ENCODE measurements around the gene STIP1. TPM values are rescaled to one million over a fixed set of nuclear protein-coding genes. Genes with fewer than 3 reads are reported as not detected.

STIP1 gene
- total and polyA plus RNA-seq, 2 of the 4 experiments (the other 2 are of a cell fraction) = 201 to 489 TPM

DNA sequence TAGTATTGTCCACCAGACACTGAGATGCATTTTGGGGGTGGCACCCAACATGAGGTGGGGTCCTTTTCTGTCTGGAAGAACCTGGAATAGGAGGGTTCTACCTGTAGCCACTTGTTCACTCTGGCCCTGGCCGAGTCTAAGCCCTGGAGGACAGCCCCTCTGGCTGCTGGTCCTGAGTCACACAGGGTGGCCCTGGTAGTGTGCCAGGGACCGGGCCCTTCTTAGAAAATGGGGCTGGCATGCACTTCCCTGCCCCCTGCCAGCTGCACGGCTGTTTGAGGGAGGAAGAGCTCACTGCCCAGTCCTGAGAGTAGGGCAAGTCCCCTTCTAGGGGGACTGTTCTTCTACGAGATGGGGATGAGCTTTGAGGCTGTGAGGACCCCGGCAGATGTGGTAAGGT, 67.5 kb downstream of the STIP1 start:
- H3K27me3 ChIP-seq (ENCODE audit: control insufficient read depth, insufficient read depth, low read length) = no peaks in the 10 kb centered on the region
- H3K9ac ChIP-seq (ENCODE audit: low read depth, low read length) = no peak overlapping the region
- H3K9me1 ChIP-seq (ENCODE audit: insufficient read depth, low read length) = no peaks in the 10 kb centered on the region
- H2AFZ ChIP-seq (replicated peaks; ENCODE audit: low read length, poor library complexity) = no peak overlapping the region
- intact Hi-C loops (cut with micrococcal nuclease) (no loop called here), in situ Hi-C loops (cut with MboI; ENCODE audit: low sequenced_read_pairs) (no loop called here), dilution Hi-C loops (cut with HindIII; ENCODE audit: low sequenced_read_pairs, unreplicated experiment) (no loop called here)
- H3K14ac ChIP-seq (replicated peaks; ENCODE audit: low read depth, low read length) = no peak overlapping the region
- BruUV-seq (replicated peaks) = no TSS peak
- H4K8ac ChIP-seq (ENCODE audit: low read depth in 2 of 2, low read length in 2 of 2) = no peak overlapping the region
- DNase-seq (no peak), ATAC-seq (ENCODE audit: low read depth) (no peak)
- no peak overlapping the region for H3K4me3 ChIP-seq (ENCODE audit: insufficient read depth, low read depth, low read length)
- H3K4me2 ChIP-seq (ENCODE audit: low read depth, low read length) = no peak overlapping the region
- H3K36me3 ChIP-seq (ENCODE audit: control insufficient read depth, insufficient read depth, low read length) = peaks cover 25% of the 10 kb centered on the region
- H2BK5ac ChIP-seq (ENCODE audit: low read depth, low read length, poor library complexity, severe bottlenecking) = no peak overlapping the region
- no peak overlapping the region for H2BK15ac ChIP-seq (ENCODE audit: low read depth, low read length)
- H2BK120ac ChIP-seq (ENCODE audit: low read depth, low read length) = no peak overlapping the region
- H2AK5ac ChIP-seq (ENCODE audit: low read depth, low read length) = no peak overlapping the region
- CTCF ChIA-PET = no interaction called here
- 80% methylated on average over 1 of the region's 5 CpGs; no CpG with 5 or more reads in 1 of the 2 experiments for WGBS, 2 experiments (ENCODE audit: extremely low coverage in 2 of 2, insufficient read length in 1 of 2)
- peaks cover 5% of the 10 kb centered on the region; the same call in 1 of the 2 replicates for H4K20me1 ChIP-seq (ENCODE audit: insufficient read depth, low read length)
- POLR2A ChIA-PET (ENCODE audit: unreplicated experiment) = no interaction called here
- H3K18ac ChIP-seq (ENCODE audit: low read depth, low read length) = no peak overlapping the region
- no peak overlapping the region for H3K23ac ChIP-seq (ENCODE audit: low read depth, low read length)
- no peak overlapping the region for H4K91ac ChIP-seq (ENCODE audit: insufficient read depth, low read depth, low read length)
- no peak overlapping the region for H2BK20ac ChIP-seq (ENCODE audit: low read depth, low read length)
- H3K9me3 ChIP-seq (ENCODE audit: control insufficient read depth, insufficient read depth, low read length) = no peaks in the 10 kb centered on the region
- no peak overlapping the region for H3K56ac ChIP-seq (ENCODE audit: extremely low read depth, insufficient read depth, low read length)
- no peak overlapping the region for H3K4ac ChIP-seq (ENCODE audit: low read depth, low read length)
- H3K27ac ChIP-seq (ENCODE audit: insufficient read depth, low read length) = no peak overlapping the region
- TF ChIP-seq MXI1 (IDR thresholded peaks at IDR 0.05; ENCODE audit: borderline replicate concordance, low read depth, low read length) (no peak), POLR2A (IDR thresholded peaks at IDR 0.05; ENCODE audit: low read depth, low read length) (no peak), BHLHE40 (IDR thresholded peaks at IDR 0.05; ENCODE audit: low read depth, low read length) (no peak), CEBPB (IDR thresholded peaks at IDR 0.05; ENCODE audit: low read depth, low read length) (no peak)
- TF ChIP-seq, protein P1, sequence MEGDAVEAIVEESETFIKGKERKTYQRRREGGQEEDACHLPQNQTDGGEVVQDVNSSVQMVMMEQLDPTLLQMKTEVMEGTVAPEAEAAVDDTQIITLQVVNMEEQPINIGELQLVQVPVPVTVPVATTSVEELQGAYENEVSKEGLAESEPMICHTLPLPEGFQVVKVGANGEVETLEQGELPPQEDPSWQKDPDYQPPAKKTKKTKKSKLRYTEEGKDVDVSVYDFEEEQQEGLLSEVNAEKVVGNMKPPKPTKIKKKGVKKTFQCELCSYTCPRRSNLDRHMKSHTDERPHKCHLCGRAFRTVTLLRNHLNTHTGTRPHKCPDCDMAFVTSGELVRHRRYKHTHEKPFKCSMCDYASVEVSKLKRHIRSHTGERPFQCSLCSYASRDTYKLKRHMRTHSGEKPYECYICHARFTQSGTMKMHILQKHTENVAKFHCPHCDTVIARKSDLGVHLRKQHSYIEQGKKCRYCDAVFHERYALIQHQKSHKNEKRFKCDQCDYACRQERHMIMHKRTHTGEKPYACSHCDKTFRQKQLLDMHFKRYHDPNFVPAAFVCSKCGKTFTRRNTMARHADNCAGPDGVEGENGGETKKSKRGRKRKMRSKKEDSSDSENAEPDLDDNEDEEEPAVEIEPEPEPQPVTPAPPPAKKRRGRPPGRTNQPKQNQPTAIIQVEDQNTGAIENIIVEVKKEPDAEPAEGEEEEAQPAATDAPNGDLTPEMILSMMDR (conservative IDR thresholded peaks at IDR 0.05; ENCODE audit: low read depth, low read length) = no peak
- TF ChIP-seq, protein P2, sequence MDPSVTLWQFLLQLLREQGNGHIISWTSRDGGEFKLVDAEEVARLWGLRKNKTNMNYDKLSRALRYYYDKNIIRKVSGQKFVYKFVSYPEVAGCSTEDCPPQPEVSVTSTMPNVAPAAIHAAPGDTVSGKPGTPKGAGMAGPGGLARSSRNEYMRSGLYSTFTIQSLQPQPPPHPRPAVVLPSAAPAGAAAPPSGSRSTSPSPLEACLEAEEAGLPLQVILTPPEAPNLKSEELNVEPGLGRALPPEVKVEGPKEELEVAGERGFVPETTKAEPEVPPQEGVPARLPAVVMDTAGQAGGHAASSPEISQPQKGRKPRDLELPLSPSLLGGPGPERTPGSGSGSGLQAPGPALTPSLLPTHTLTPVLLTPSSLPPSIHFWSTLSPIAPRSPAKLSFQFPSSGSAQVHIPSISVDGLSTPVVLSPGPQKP (IDR thresholded peaks at IDR 0.05; ENCODE audit: borderline replicate concordance, low read depth, low read length) = no peak
- no peak overlapping the region for H4K5ac ChIP-seq (ENCODE audit: low read depth, low read length)
- no peak overlapping the region for H2AK9ac ChIP-seq (replicated peaks; ENCODE audit: low read depth, low read length, poor library complexity)
- peaks cover 10% of the 10 kb centered on the region for H3K4me1 ChIP-seq (ENCODE audit: control insufficient read depth, insufficient read depth, low read length)
- peaks cover 8 to 61% of the 10 kb centered on the region in 2 experiments for H3K79me1 ChIP-seq (ENCODE audit: low read depth in 1 of 2, low read length in 2 of 2)

Other genes starting within 250 kb of the STIP1 start
- gene NAA40, start 247.2 kb upstream of the STIP1 start, total RNA-seq (2012; rRNA removed) = 8.9 and 15.2 TPM in 2 replicates
- 23.1 and 24.7 TPM in 2 replicates for gene NAA40, start 247.2 kb upstream of the STIP1 start, polyA plus RNA-seq (2012; rRNA removed)
- 250 and 315 TPM in 2 replicates for gene COX8A, start 211.6 kb upstream of the STIP1 start, total RNA-seq (2012; rRNA removed)
- 598 and 701 TPM in 2 replicates for gene COX8A, start 211.6 kb upstream of the STIP1 start, polyA plus RNA-seq (2012; rRNA removed)
- 53.6 and 69.0 TPM in 2 replicates for gene OTUB1, start 199.7 kb upstream of the STIP1 start, total RNA-seq (2012; rRNA removed)
- 168 and 184 TPM in 2 replicates for gene OTUB1, start 199.7 kb upstream of the STIP1 start, polyA plus RNA-seq (2012; rRNA removed)
- under 0.01 TPM in 2 replicates for gene FLRT1, start 150.2 kb upstream of the STIP1 start, total RNA-seq (2012; rRNA removed)
- 0.07 TPM in 1 of 2 replicates, not detected in the other for gene FLRT1, start 150.2 kb upstream of the STIP1 start, polyA plus RNA-seq (2012; rRNA removed)
- 2.5 and 4.2 TPM in 2 replicates for gene MACROD1, start 20.1 kb upstream of the STIP1 start, total RNA-seq (2012; rRNA removed)
- 9.3 and 10.9 TPM in 2 replicates for gene MACROD1, start 20.1 kb upstream of the STIP1 start, polyA plus RNA-seq (2012; rRNA removed)
- gene FERMT3, start 20.6 kb downstream of the STIP1 start, total RNA-seq (2012; rRNA removed) = 0.36 and 0.56 TPM in 2 replicates
- 2.3 and 2.5 TPM in 2 replicates for gene FERMT3, start 20.6 kb downstream of the STIP1 start, polyA plus RNA-seq (2012; rRNA removed)
- 43.0 and 81.9 TPM in 2 replicates for gene TRPT1, start 40.0 kb downstream of the STIP1 start, total RNA-seq (2012; rRNA removed)
- 63.2 and 64.2 TPM in 2 replicates for gene TRPT1, start 40.0 kb downstream of the STIP1 start, polyA plus RNA-seq (2012; rRNA removed)
- 21.3 and 24.4 TPM in 2 replicates for gene NUDT22, start 40.1 kb downstream of the STIP1 start, total RNA-seq (2012; rRNA removed)
- 44.6 and 55.3 TPM in 2 replicates for gene NUDT22, start 40.1 kb downstream of the STIP1 start, polyA plus RNA-seq (2012; rRNA removed)
- gene DNAJC4, start 44.4 kb downstream of the STIP1 start, total RNA-seq (2012; rRNA removed) = 2.2 and 3.9 TPM in 2 replicates
- gene DNAJC4, start 44.4 kb downstream of the STIP1 start, polyA plus RNA-seq (2012; rRNA removed) = 22.8 and 30.3 TPM in 2 replicates
- 3.0 and 3.9 TPM in 2 replicates for gene VEGFB, start 48.4 kb downstream of the STIP1 start, total RNA-seq (2012; rRNA removed)
- 23.9 and 25.1 TPM in 2 replicates for gene VEGFB, start 48.4 kb downstream of the STIP1 start, polyA plus RNA-seq (2012; rRNA removed)
- 36.2 and 62.5 TPM in 2 replicates for gene FKBP2, start 54.9 kb downstream of the STIP1 start, total RNA-seq (2012; rRNA removed)
- 68.6 and 76.4 TPM in 2 replicates for gene FKBP2, start 54.9 kb downstream of the STIP1 start, polyA plus RNA-seq (2012; rRNA removed)
- 176 and 206 TPM in 2 replicates for gene PPP1R14B, start 60.8 kb downstream of the STIP1 start, total RNA-seq (2012; rRNA removed)
- gene PPP1R14B, start 60.8 kb downstream of the STIP1 start, polyA plus RNA-seq (2012; rRNA removed) = 257 and 355 TPM in 2 replicates
- 24.9 and 26.9 TPM in 2 replicates for gene PLCB3, start 65.4 kb downstream of the STIP1 start, total RNA-seq (2012; rRNA removed)
- 23.9 and 25.9 TPM in 2 replicates for gene PLCB3, start 65.4 kb downstream of the STIP1 start, polyA plus RNA-seq (2012; rRNA removed)
- 27.5 and 30.3 TPM in 2 replicates for gene BAD, start 98.5 kb downstream of the STIP1 start, total RNA-seq (2012; rRNA removed)
- gene BAD, start 98.5 kb downstream of the STIP1 start, polyA plus RNA-seq (2012; rRNA removed) = 68.0 and 88.6 TPM in 2 replicates
- 2.8 and 3.6 TPM in 2 replicates for gene GPR137, start 99.7 kb downstream of the STIP1 start, total RNA-seq (2012; rRNA removed)
- gene GPR137, start 99.7 kb downstream of the STIP1 start, polyA plus RNA-seq (2012; rRNA removed) = 26.0 and 31.8 TPM in 2 replicates
- gene KCNK4, start 105.1 kb downstream of the STIP1 start, total RNA-seq (2012; rRNA removed) = not detected in 2 replicates
- gene KCNK4, start 105.1 kb downstream of the STIP1 start, polyA plus RNA-seq (2012; rRNA removed) = not detected in 2 replicates
- gene CATSPERZ, start 114.2 kb downstream of the STIP1 start, total RNA-seq (2012; rRNA removed) = not detected in 2 replicates
- not detected in 2 replicates for gene CATSPERZ, start 114.2 kb downstream of the STIP1 start, polyA plus RNA-seq (2012; rRNA removed)
- gene ESRRA, start 119.4 kb downstream of the STIP1 start, total RNA-seq (2012; rRNA removed) = 10.2 and 10.3 TPM in 2 replicates
- gene ESRRA, start 119.4 kb downstream of the STIP1 start, polyA plus RNA-seq (2012; rRNA removed) = 15.0 and 15.8 TPM in 2 replicates
- gene TRMT112, start 131.4 kb downstream of the STIP1 start, total RNA-seq (2012; rRNA removed) = 202 and 206 TPM in 2 replicates
- 173 and 206 TPM in 2 replicates for gene TRMT112, start 131.4 kb downstream of the STIP1 start, polyA plus RNA-seq (2012; rRNA removed)
- gene PRDX5, start 131.9 kb downstream of the STIP1 start, total RNA-seq (2012; rRNA removed) = 120 and 160 TPM in 2 replicates
- 292 and 332 TPM in 2 replicates for gene PRDX5, start 131.9 kb downstream of the STIP1 start, polyA plus RNA-seq (2012; rRNA removed)
- 1.3 and 1.7 TPM in 2 replicates for gene CCDC88B, start 154.0 kb downstream of the STIP1 start, total RNA-seq (2012; rRNA removed)
- 2.5 and 3.1 TPM in 2 replicates for gene CCDC88B, start 154.0 kb downstream of the STIP1 start, polyA plus RNA-seq (2012; rRNA removed)
- 43.3 and 52.9 TPM in 2 replicates for gene RPS6KA4, start 173.0 kb downstream of the STIP1 start, total RNA-seq (2012; rRNA removed)
- gene RPS6KA4, start 173.0 kb downstream of the STIP1 start, polyA plus RNA-seq (2012; rRNA removed) = 38.8 and 46.7 TPM in 2 replicates